Trophoblast cell (in vitro differentiated cells and primary cell): Measurements from ENCODE around the gene PGBD5.

Source experiments
- DNase-seq, 2 donors: peaks; one replicate each; pipeline ENCODE4 v3.0.0-alpha.2; 2016
- H2AFZ ChIP-seq: 2 replicates; pipeline ENCODE4 v1.6.1; 2013; ENCODE audit warnings: low read length, moderate library complexity, mild to moderate bottlenecking; ENCODE audit not compliant: insufficient read depth, poor library complexity
- H2AK5ac ChIP-seq: 2 replicates; pipeline ENCODE4 v1.6.1; 2013; ENCODE audit warnings: mild to moderate bottlenecking, low read length
- H2BK120ac ChIP-seq: 2 replicates; pipeline ENCODE4 v1.6.1; 2013; ENCODE audit warnings: low read length, mild to moderate bottlenecking, moderate library complexity; ENCODE audit not compliant: insufficient read depth, poor library complexity
- H2BK12ac ChIP-seq: 2 replicates; pipeline ENCODE4 v1.6.1; 2013; ENCODE audit warnings: mild to moderate bottlenecking, low read length, moderate library complexity
- H2BK5ac ChIP-seq: 2 replicates; pipeline ENCODE4 v1.6.1; 2013; ENCODE audit warnings: low read length, low read depth, moderate library complexity, mild to moderate bottlenecking; ENCODE audit not compliant: poor library complexity
- H3K14ac ChIP-seq: 2 replicates; pipeline ENCODE4 v1.6.1; 2013; ENCODE audit warnings: mild to moderate bottlenecking, low read length
- H3K18ac ChIP-seq: 2 replicates; pipeline ENCODE4 v1.6.1; 2013; ENCODE audit warnings: mild to moderate bottlenecking, low read length
- H3K23ac ChIP-seq: 2 replicates; pipeline ENCODE4 v1.6.1; 2013; ENCODE audit warnings: low read length
- H3K27ac ChIP-seq: 2 replicates; pipeline ENCODE4 v1.5.1; 2013; ENCODE audit warnings: low read depth, mild to moderate bottlenecking, inconsistent platforms, low read length, moderate library complexity
- H3K27me3 ChIP-seq: 2 replicates; pipeline ENCODE4 v1.6.1; 2013; ENCODE audit warnings: inconsistent platforms, mild to moderate bottlenecking, low read length, moderate library complexity; ENCODE audit not compliant: insufficient read depth
- H3K36me3 ChIP-seq, 2 experiments: 1 replicate in 1 of 2; 2 replicates in 1 of 2; pipeline ENCODE4 v1.6.1; 2013; ENCODE audit warnings: low read length in 2 of 2, mild to moderate bottlenecking in 2 of 2, moderate library complexity in 1 of 2; ENCODE audit not compliant: insufficient read depth in 2 of 2, control insufficient read depth in 1 of 2
- H3K4ac ChIP-seq: 2 replicates; pipeline ENCODE4 v1.6.1; 2013; ENCODE audit warnings: low read depth, mild to moderate bottlenecking, low read length, moderate library complexity
- H3K4me1 ChIP-seq, 2 experiments: 1 replicate in 1 of 2; 2 replicates in 1 of 2; pipeline ENCODE4 v1.6.1; 2013; ENCODE audit warnings: low read length in 2 of 2, mild to moderate bottlenecking in 2 of 2, moderate library complexity in 1 of 2; ENCODE audit not compliant: insufficient read depth in 2 of 2, control insufficient read depth in 1 of 2
- H3K4me2 ChIP-seq: 2 replicates; pipeline ENCODE4 v1.6.1; 2013; ENCODE audit warnings: inconsistent platforms, mild to moderate bottlenecking, low read length, moderate library complexity
- H3K4me3 ChIP-seq: 2 replicates; pipeline ENCODE4 v1.5.1; 2013; ENCODE audit warnings: mild to moderate bottlenecking, low read depth, low read length, inconsistent platforms
- H3K79me1 ChIP-seq: one replicate; pipeline ENCODE4 v1.6.1; 2013; ENCODE audit warnings: low read length
- H3K79me2 ChIP-seq: 2 replicates; pipeline ENCODE4 v1.6.1; 2013; ENCODE audit warnings: low read length, mild to moderate bottlenecking; ENCODE audit not compliant: control insufficient read depth, insufficient read depth, poor library complexity
- H3K9ac ChIP-seq: 2 replicates; pipeline ENCODE4 v1.6.1; 2013; ENCODE audit warnings: mild to moderate bottlenecking, low read length
- H3K9me3 ChIP-seq: 2 replicates; pipeline ENCODE4 v1.6.1; 2013; ENCODE audit warnings: low read depth, mild to moderate bottlenecking, control low read depth, inconsistent platforms, low read length; ENCODE audit not compliant: insufficient read depth
- H4K12ac ChIP-seq: 2 replicates; pipeline ENCODE4 v1.6.1; 2013; ENCODE audit warnings: low read depth, mild to moderate bottlenecking, low read length, moderate library complexity
- H4K8ac ChIP-seq: 2 replicates; pipeline ENCODE4 v1.6.1; 2013; ENCODE audit warnings: low read depth, mild to moderate bottlenecking, low read length, moderate library complexity
- H4K91ac ChIP-seq: one replicate; pipeline ENCODE4 v1.6.1; 2013; ENCODE audit warnings: low read depth, mild to moderate bottlenecking, low read length, moderate library complexity
- WGBS: extraction: QIAGEN DNeasy Blood & Tissue Kit; methylation state at CpG from one replicate; pipeline ENCODE4 v1.1.7; 2013; ENCODE audit warnings: missing lambda C conversion rate; ENCODE audit not compliant: insufficient read length, insufficient coverage; ENCODE audit errors: extremely low coverage; 5-methylcytosine and 5-hydroxymethylcytosine counted together

The PGBD5 gene

GRCh38 chr1:230350208-230350921 lies 75.8 kb downstream of the PGBD5 start:
- Histone ChIP-seq H3K4me2 (no peak overlapping the region), H3K4me3 (no peak overlapping the region), H3K79me1 (no peaks in the 10 kb centered on the region), H4K8ac (no peak overlapping the region), H2AK5ac (no peak overlapping the region), H3K79me2 (no peaks in the 10 kb centered on the region), H3K9ac (no peak overlapping the region), H3K9me3 (no peaks in the 10 kb centered on the region), H2BK120ac (no peak overlapping the region), H2AFZ (no peak overlapping the region), H3K18ac (no peak overlapping the region), H4K91ac (no peak overlapping the region), H3K27ac (no peak overlapping the region), H3K23ac (no peak overlapping the region), H3K27me3 (no peaks in the 10 kb centered on the region), H3K4ac (no peak overlapping the region), H2BK12ac (no peak overlapping the region), H2BK5ac (no peak overlapping the region), H4K12ac (no peak overlapping the region), H3K36me3 (no peaks in the 10 kb centered on the region), H3K14ac (no peak overlapping the region), H3K4me1 (peaks cover 0 to 2% of the 10 kb centered on the region in 2 experiments)
- WGBS, result no CpG with 5 or more reads among the region's 13 CpGs
- DNase-seq, result peak; percentile 57 to 68

- H3K23ac ChIP-seq, result no peak overlapping the region
- H2AK5ac ChIP-seq, result no peak overlapping the region
- no peak overlapping the region for H4K8ac ChIP-seq
- H3K79me1 ChIP-seq, result no peaks in the 10 kb centered on the region
- H2AFZ ChIP-seq, result no peak overlapping the region
- H3K27ac ChIP-seq, result no peak overlapping the region
- H2BK12ac ChIP-seq, result no peak overlapping the region
- H3K27me3 ChIP-seq, result no peaks in the 10 kb centered on the region
- H4K12ac ChIP-seq, result no peak overlapping the region
- no peak overlapping the region for H3K9ac ChIP-seq
- no peak overlapping the region for H3K4me2 ChIP-seq
- no peaks in the 10 kb centered on the region for H3K79me2 ChIP-seq
- H3K4ac ChIP-seq, result no peak overlapping the region
- no CpG with 5 or more reads among the region's 5 CpGs for WGBS
- H3K4me3 ChIP-seq, result no peak overlapping the region
- H2BK5ac ChIP-seq, result no peak overlapping the region
- no peak for DNase-seq
- H3K14ac ChIP-seq, result no peak overlapping the region
- H3K36me3 ChIP-seq, result no peaks in the 10 kb centered on the region
- H3K9me3 ChIP-seq, result no peaks in the 10 kb centered on the region
- no peak overlapping the region for H3K18ac ChIP-seq
- H2BK120ac ChIP-seq, result no peak overlapping the region
- H4K91ac ChIP-seq, result no peak overlapping the region
- peaks cover 0 to 2% of the 10 kb centered on the region in 2 experiments for H3K4me1 ChIP-seq
Observed at GRCh38 chr1:230349020-230349393, 77.1 kb downstream of the PGBD5 start.

GRCh38 chr1:230348386-230349019 lies 77.6 kb downstream of the PGBD5 start:
- Histone ChIP-seq H3K79me1 (no peaks in the 10 kb centered on the region), H2AFZ (no peak overlapping the region), H2BK120ac (no peak overlapping the region), H2AK5ac (no peak overlapping the region), H4K8ac (no peak overlapping the region), H3K14ac (no peak overlapping the region), H3K79me2 (no peaks in the 10 kb centered on the region), H3K4ac (no peak overlapping the region), H4K91ac (no peak overlapping the region), H3K36me3 (no peaks in the 10 kb centered on the region), H2BK5ac (no peak overlapping the region), H3K4me1 (peaks cover 0 to 2% of the 10 kb centered on the region in 2 experiments), H3K23ac (no peak overlapping the region), H3K18ac (no peak overlapping the region), H3K9me3 (no peaks in the 10 kb centered on the region), H4K12ac (no peak overlapping the region), H3K4me3 (no peak overlapping the region), H3K27ac (no peak overlapping the region), H3K27me3 (no peaks in the 10 kb centered on the region), H2BK12ac (no peak overlapping the region), H3K4me2 (no peak overlapping the region), H3K9ac (no peak overlapping the region)
- no peak for DNase-seq
- no CpG with 5 or more reads among the region's 9 CpGs for WGBS

GRCh38 chr1:230347896-230348295 lies 78.2 kb downstream of the PGBD5 start:
- no CpG with 5 or more reads among the region's 7 CpGs for WGBS
- Histone ChIP-seq H2AFZ (no peak overlapping the region), H3K4me3 (no peak overlapping the region), H3K36me3 (no peaks in the 10 kb centered on the region), H4K8ac (no peak overlapping the region), H2BK5ac (no peak overlapping the region), H3K27ac (no peak overlapping the region), H2BK12ac (no peak overlapping the region), H4K12ac (no peak overlapping the region), H3K23ac (no peak overlapping the region), H2BK120ac (no peak overlapping the region), H3K27me3 (no peaks in the 10 kb centered on the region), H3K18ac (no peak overlapping the region), H3K9me3 (no peaks in the 10 kb centered on the region), H3K4ac (no peak overlapping the region), H3K14ac (no peak overlapping the region), H3K4me1 (peaks cover 0 to 2% of the 10 kb centered on the region in 2 experiments), H3K79me2 (no peaks in the 10 kb centered on the region), H3K9ac (peak overlapping the region; percentile 5), H2AK5ac (no peak overlapping the region), H4K91ac (no peak overlapping the region), H3K79me1 (no peaks in the 10 kb centered on the region), H3K4me2 (no peak overlapping the region)
- DNase-seq, result no peak
